SK-N-SH (cell line): Measurements from ENCODE around the gene ZNF579. TPM values are rescaled to one million over a fixed set of nuclear protein-coding genes. Genes with fewer than 3 reads are reported as not detected.

Experiments
- CTCF ChIA-PET: fragments of 300-600, 350-600 bp; formaldehyde crosslinking; extraction: SDS; loops from one replicate; lab custom pipeline; 2021; lab: Yijun Ruan, JAX
- POLR2A ChIA-PET: fragments of 350-600 bp; sonication (Branson Sonifier 250); formaldehyde crosslinking; extraction: SDS; loops from one replicate; lab custom pipeline; 2020; ENCODE audit warnings: antibody characterized with exemption, inconsistent platforms; lab: Yijun Ruan, JAX
- DNase-seq: peaks from one replicate; pipeline ENCODE4 v3.0.0; 2012
- H2AFZ ChIP-seq: fragments of 200-600 bp; sonication (generic); 2 replicates; pipeline ENCODE4 v1.8.1; 2016; ENCODE audit warnings: antibody characterized with exemption, mild to moderate bottlenecking, low read depth
- H3F3A ChIP-seq: fragments of 200-600 bp; sonication (generic); replicated peaks from 2 replicates; pipeline ENCODE3; 2016; ENCODE audit warnings: antibody characterized with exemption, mild to moderate bottlenecking; ENCODE audit not compliant: insufficient read depth
- H3K27ac ChIP-seq, 2 experiments: fragments of 200-500 bp in 1 of 2; fragments of 200-600 bp in 1 of 2; sonication (Bioruptor generic) in 1 of 2; sonication (generic), shearing (Covaris generic) in 1 of 2; 2 replicates each; pipeline versions ENCODE4 v1.5.1 to v1.6.1; 2014 to 2016; ENCODE audit warnings: low read depth in 2 of 2, inconsistent platforms in 1 of 2, low read length in 1 of 2, mild to moderate bottlenecking in 1 of 2, mixed read lengths in 1 of 2
- H3K27me3 ChIP-seq: fragments of 200-600 bp; sonication (generic), shearing (Covaris generic); 2 replicates; pipeline ENCODE4 v1.6.1; 2016; ENCODE audit warnings: mixed run types; ENCODE audit not compliant: insufficient read depth
- H3K36me3 ChIP-seq, 2 experiments: fragments of 200-500 bp in 1 of 2; fragments of 200-600 bp in 1 of 2; sonication (Bioruptor generic) in 1 of 2; sonication (generic) in 1 of 2; replicated peaks in 1 of 2; 2 replicates each; pipeline versions ENCODE3 to v1.5.1; 2014 to 2016; ENCODE audit warnings: low read length in 1 of 2, mild to moderate bottlenecking in 1 of 2; ENCODE audit not compliant: insufficient read depth in 2 of 2, control insufficient read depth in 1 of 2
- H3K4me1 ChIP-seq, 2 experiments: fragments of 200-500 bp in 1 of 2; fragments of 200-600 bp in 1 of 2; sonication (Bioruptor generic) in 1 of 2; sonication (generic), shearing (Covaris generic) in 1 of 2; 2 replicates each; pipeline versions ENCODE4 v1.5.1 to v1.6.1; 2014 to 2016; ENCODE audit warnings: low read depth in 1 of 2, low read length in 1 of 2, mixed run types in 1 of 2; ENCODE audit not compliant: insufficient read depth in 2 of 2, control insufficient read depth in 1 of 2
- H3K4me2 ChIP-seq: fragments of 200-600 bp; sonication (generic), shearing (Covaris generic); 2 replicates; pipeline ENCODE4 v1.6.1; 2017; ENCODE audit warnings: mixed run types
- H3K4me3 ChIP-seq, 2 experiments: fragments of 200-500 bp in 1 of 2; fragments of 200-600 bp in 1 of 2; sonication (Bioruptor generic) in 1 of 2; sonication (generic), shearing (Covaris generic) in 1 of 2; 2 replicates each; pipeline versions ENCODE4 v1.5.1 to v1.8.1; 2014 to 2016; ENCODE audit warnings: low read depth in 2 of 2, inconsistent platforms in 1 of 2, low read length in 1 of 2, mild to moderate bottlenecking in 1 of 2, mixed read lengths in 1 of 2, moderate library complexity in 1 of 2
- H3K79me2 ChIP-seq: fragments of 200-600 bp; sonication (generic); 2 replicates; pipeline ENCODE4 v1.8.1; 2017; ENCODE audit warnings: mild to moderate bottlenecking; ENCODE audit not compliant: insufficient read depth
- H3K9ac ChIP-seq: fragments of 200-600 bp; sonication (generic); 2 replicates; pipeline ENCODE4 v1.6.1; 2017; ENCODE audit warnings: mixed run types
- H3K9me2 ChIP-seq: fragments of 200-600 bp; sonication (generic); 2 replicates; pipeline ENCODE4 v1.6.1; 2017; ENCODE audit warnings: mixed run types
- H3K9me3 ChIP-seq: fragments of 200-600 bp; sonication (generic); 2 replicates; pipeline ENCODE4 v1.6.1; 2017; ENCODE audit warnings: mixed run types, mild to moderate bottlenecking, moderate library complexity
- H4K20me1 ChIP-seq: fragments of 200-600 bp; sonication (generic); 2 replicates; pipeline ENCODE4 v1.6.1; 2017; ENCODE audit warnings: mild to moderate bottlenecking, mixed run types; ENCODE audit not compliant: insufficient read depth
- CTCF ChIP-seq: fragments of 200-600 bp; sonication (generic); IDR thresholded peaks from 2 replicates; pipeline ENCODE4 v1.6.1; 2017; ENCODE audit warnings: antibody characterized with exemption, mild to moderate bottlenecking, moderate library complexity
- EP300 ChIP-seq, 2 experiments: IDR thresholded peaks; 2 replicates each; pipeline versions ENCODE4 v1.4.0 to v1.6.1; 2012; ENCODE audit warnings: borderline replicate concordance in 1 of 2, low read depth in 1 of 2, low read length in 1 of 2
- FOSL2 ChIP-seq: IDR thresholded peaks from 2 replicates; pipeline ENCODE4 v1.4.0; 2012; ENCODE audit warnings: low read depth, mild to moderate bottlenecking, moderate library complexity, borderline replicate concordance
- FOXJ3 ChIP-seq: sonication (generic); formaldehyde crosslinking; IDR thresholded peaks from 2 replicates; pipeline ENCODE4 v1.5.1; 2020; ENCODE audit warnings: mild to moderate bottlenecking, missing genetic modification reagents
- GABPA ChIP-seq: IDR thresholded peaks from 2 replicates; pipeline ENCODE4 v1.4.0; 2012; ENCODE audit warnings: low read depth, mild to moderate bottlenecking
- GATA2 ChIP-seq: sonication (generic); formaldehyde crosslinking; IDR thresholded peaks from 2 replicates; pipeline ENCODE4 v1.5.0; 2020; ENCODE audit warnings: mild to moderate bottlenecking, missing genetic modification reagents
- NFIC ChIP-seq: IDR thresholded peaks from 2 replicates; pipeline ENCODE4 v1.4.0; 2012; ENCODE audit warnings: borderline replicate concordance
- NRF1 ChIP-seq: IDR thresholded peaks from 2 replicates; pipeline ENCODE4 v1.6.1; 2012; ENCODE audit warnings: low read depth, mild to moderate bottlenecking, low read length
- PBX3 ChIP-seq: IDR thresholded peaks from 2 replicates; pipeline ENCODE4; 2012
- POLR2AphosphoS5 ChIP-seq: IDR thresholded peaks from 2 replicates; pipeline ENCODE4 v1.6.1; 2012; ENCODE audit warnings: low read depth, low read length
- RAD21 ChIP-seq: IDR thresholded peaks from 2 replicates; pipeline ENCODE4 v1.6.1; 2012; ENCODE audit warnings: mild to moderate bottlenecking, low read length
- RCOR1 ChIP-seq: fragments of 150-350 bp; IDR thresholded peaks from 2 replicates; pipeline ENCODE4 v1.6.1; 2017; ENCODE audit warnings: antibody characterized with exemption, low read length
- RFX5 ChIP-seq: IDR thresholded peaks from 2 replicates; pipeline ENCODE4 v1.6.1; 2012; ENCODE audit warnings: mild to moderate bottlenecking, improper control_type of control experiment, low read length
- RXRA ChIP-seq: IDR thresholded peaks from 2 replicates; pipeline ENCODE4 v1.4.0; 2012; ENCODE audit warnings: low read depth, mild to moderate bottlenecking, borderline replicate concordance
- SIN3A ChIP-seq: IDR thresholded peaks from 2 replicates; pipeline ENCODE4 v1.6.1; 2012; ENCODE audit warnings: low read depth, mild to moderate bottlenecking, low read length, moderate library complexity, borderline replicate concordance
- USF1 ChIP-seq: IDR thresholded peaks from 2 replicates; pipeline ENCODE4 v1.4.0; 2012; ENCODE audit warnings: low read depth, borderline replicate concordance
- WGBS: methylation state at CpG from one replicate; pipeline ENCODE4 v1.1.6; 2017; ENCODE audit warnings: low lambda C conversion rate; 5-methylcytosine and 5-hydroxymethylcytosine counted together
- polyA plus RNA-seq, 3 experiments: library from polyadenylated mRNA; depleted of rRNA; stranded (reverse); fragments of >200 nt; gene quantifications; 2 replicates each; pipeline ENCODE4 v1.2.3, GENCODE V29; 2012

Gene ZNF579
- polyA plus RNA-seq, 1 of the 3 experiments (the other 2 are of a cell fraction), result 5.9 TPM

DNA sequence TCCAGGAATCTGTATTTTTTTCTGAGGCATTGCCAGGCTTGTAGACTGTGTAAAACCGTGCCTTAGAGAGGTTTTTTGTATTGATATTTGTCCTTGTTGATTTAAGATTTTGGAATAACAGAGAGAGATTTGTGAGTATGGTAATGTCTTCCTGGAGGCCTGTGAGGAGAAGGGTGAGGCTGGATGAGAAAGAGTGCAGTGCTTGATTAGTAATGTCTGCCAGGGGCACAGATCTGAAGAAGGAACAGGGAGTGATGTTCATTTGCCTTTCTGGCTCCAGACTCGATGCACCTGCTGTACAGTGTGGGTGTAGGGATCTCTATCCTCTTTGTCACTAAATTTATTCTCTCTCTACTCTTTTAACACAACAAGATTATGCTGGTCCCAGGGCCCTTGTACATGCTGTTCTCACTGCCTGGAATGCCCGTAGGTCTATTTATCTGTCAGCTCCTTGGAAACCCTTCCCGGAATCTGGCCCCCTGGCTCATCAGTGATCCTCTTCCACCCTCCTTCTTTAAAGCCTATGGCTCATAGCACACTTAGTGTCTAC is 14.4 kb upstream of the ZNF579 start:
- DNase-seq, result no peak
- CTCF ChIA-PET, result interaction anchor here (0.7 to 1.3 kb wide), 3 partner anchors 36 to 79 kb away, joined by 3 to 4 read pairs (median 4); no protein-coding TSS in a partner anchor
- Histone ChIP-seq H3K27me3 (no peaks in the 10 kb centered on the region), H3K4me2 (no peak overlapping the region), H4K20me1 (no peaks in the 10 kb centered on the region), H3K4me1 (peaks cover 4 to 6% of the 10 kb centered on the region in 2 experiments; a peak in 2 of 4 replicates), H2AFZ (no peak overlapping the region), H3K9me3 (no peaks in the 10 kb centered on the region), H3K9ac (no peak overlapping the region), H3K4me3 (no peak overlapping the region), H3K79me2 (peaks cover 8% of the 10 kb centered on the region), H3F3A (peaks cover 5% of the 10 kb centered on the region), H3K27ac (no peak overlapping the region), H3K36me3 (peaks cover 20 to 34% of the 10 kb centered on the region in 2 experiments), H3K9me2 (no peaks in the 10 kb centered on the region)
- TF ChIP-seq GATA2 (no peak), FOXJ3 (CRISPR knock-in tag) (no peak), USF1 (no peak), NFIC (no peak), RCOR1 (no peak), EP300 (IDR thresholded peaks at IDR 0.05; ENCODE audit: borderline replicate concordance in 1 of 2, low read depth in 1 of 2, low read length in 1 of 2) (no peak), RXRA (no peak), PBX3 (no peak), RFX5 (no peak), SIN3A (no peak), CTCF (no peak), RAD21 (no peak), NRF1 (no peak), GABPA (no peak), POLR2AphosphoS5 (no peak), FOSL2 (no peak)
- POLR2A ChIA-PET, result no interaction called here
- 84% methylated on average over 4 of the region's 4 CpGs for WGBS
